ENCODE measurements around the gene LMAN1L.

LMAN1L gene

DNA sequence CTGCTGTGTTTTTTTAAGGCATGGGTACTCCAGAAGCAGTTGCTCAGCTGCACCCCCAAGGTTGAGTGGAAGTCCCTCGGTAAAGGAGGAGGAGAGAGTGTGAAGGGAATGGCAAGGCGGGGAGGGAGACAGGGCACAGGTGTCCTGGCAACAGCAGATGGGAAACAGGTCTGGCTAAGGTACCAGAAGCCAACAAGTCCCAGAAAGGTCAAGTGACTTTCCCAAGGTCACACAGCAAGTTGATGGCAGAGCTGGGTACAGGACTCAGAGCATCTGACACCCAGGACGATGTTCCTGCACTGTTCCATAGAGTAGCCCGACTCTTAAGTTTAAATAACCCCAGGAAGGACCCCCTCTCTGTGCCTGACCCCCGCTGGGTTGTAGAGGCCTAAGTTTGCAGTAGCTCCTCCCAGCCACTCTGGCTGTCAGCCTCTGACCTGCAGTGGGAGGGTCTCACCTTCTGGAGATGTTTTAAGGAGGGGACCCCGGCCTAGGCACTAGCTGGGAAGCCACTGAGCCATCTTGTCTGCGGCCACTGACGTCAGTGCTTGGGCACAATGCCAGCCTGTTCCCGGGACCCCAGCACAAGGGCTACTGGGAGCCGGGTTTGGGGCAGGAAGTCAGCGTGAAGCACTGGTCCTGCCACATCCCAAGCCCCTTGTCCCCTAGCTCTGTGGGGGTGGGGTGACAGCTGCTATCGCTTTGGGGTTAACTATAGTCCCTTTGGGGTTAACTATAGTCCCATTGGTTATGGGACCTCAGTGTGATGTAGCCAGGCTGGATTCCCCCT lies 20.2 kb upstream of the LMAN1L start:
- DNase-seq (ENCODE audit: low read depth, low spot score): no peak
- H3K4me3 ChIP-seq (ENCODE audit: low read depth, low read length): no peak overlapping the region
- CTCF ChIA-PET: interaction anchor here (1.0 to 9.6 kb wide), 10 partner anchors 8 to 171 kb away, joined by 3 to 136 read pairs (median 7); partner anchors contain the start of gene CSK
- TF ChIP-seq, protein P1, sequence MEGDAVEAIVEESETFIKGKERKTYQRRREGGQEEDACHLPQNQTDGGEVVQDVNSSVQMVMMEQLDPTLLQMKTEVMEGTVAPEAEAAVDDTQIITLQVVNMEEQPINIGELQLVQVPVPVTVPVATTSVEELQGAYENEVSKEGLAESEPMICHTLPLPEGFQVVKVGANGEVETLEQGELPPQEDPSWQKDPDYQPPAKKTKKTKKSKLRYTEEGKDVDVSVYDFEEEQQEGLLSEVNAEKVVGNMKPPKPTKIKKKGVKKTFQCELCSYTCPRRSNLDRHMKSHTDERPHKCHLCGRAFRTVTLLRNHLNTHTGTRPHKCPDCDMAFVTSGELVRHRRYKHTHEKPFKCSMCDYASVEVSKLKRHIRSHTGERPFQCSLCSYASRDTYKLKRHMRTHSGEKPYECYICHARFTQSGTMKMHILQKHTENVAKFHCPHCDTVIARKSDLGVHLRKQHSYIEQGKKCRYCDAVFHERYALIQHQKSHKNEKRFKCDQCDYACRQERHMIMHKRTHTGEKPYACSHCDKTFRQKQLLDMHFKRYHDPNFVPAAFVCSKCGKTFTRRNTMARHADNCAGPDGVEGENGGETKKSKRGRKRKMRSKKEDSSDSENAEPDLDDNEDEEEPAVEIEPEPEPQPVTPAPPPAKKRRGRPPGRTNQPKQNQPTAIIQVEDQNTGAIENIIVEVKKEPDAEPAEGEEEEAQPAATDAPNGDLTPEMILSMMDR (IDR thresholded peaks at IDR 0.05; ENCODE audit: insufficient read depth, low read length, missing control alignments): no peak
- POLR2A ChIA-PET: no interaction called here

DNA sequence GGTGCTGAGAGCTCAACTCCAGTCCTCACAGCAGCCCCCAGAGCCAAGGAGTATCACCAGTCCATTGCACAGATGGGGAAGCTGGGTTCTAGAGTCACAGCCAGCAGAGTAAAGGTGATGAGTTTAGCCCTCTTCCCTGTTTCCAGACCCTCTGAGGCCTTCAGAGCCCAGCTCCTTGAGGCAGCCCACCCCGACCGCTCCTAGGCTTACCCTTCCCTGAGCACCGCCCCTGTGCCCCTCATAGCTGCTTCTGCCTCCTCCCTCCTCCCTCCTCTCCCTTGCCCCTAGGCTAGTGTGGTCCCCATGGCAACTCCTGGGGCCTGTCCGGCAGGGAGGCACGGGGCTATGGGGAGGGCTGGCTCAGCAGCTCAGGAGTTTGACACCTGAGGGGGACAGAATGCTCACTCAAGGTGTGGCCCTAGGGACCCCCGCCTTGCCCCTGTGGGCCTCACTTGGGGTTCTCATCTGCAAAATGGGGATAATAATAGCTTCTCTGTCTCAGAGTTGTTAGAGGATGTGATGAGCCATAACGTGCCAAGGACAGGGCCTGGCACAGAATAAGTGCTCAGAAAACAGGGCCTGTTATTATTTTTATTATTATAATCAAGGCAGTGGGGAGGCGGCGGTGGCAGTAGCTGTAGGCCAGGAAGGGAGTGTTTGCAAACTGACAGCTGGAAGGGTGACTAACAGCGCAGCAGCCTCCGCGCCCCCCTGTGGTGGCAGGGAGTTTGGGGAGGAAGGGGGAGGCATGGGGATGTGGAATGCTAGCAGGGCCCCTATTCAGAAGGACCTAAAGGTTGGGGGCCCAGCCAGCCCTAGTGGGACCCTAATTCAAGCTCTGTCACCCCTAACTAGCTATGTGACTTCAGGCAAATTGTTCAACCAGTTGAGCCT lies 19.3 kb upstream of the LMAN1L start:
- TF ChIP-seq, protein P1 (IDR thresholded peaks at IDR 0.05; ENCODE audit: insufficient read depth, low read length, missing control alignments): no peak
- H3K4me3 ChIP-seq (ENCODE audit: low read depth, low read length): no peak overlapping the region
- DNase-seq (ENCODE audit: low read depth, low spot score): no peak
- ChIA-PET POLR2A (no interaction called here), CTCF (interaction anchor here (0.9 to 9.6 kb wide), 12 partner anchors 7 to 159 kb away, joined by 3 to 136 read pairs (median 6); partner anchors contain the start of gene CSK)

DNA sequence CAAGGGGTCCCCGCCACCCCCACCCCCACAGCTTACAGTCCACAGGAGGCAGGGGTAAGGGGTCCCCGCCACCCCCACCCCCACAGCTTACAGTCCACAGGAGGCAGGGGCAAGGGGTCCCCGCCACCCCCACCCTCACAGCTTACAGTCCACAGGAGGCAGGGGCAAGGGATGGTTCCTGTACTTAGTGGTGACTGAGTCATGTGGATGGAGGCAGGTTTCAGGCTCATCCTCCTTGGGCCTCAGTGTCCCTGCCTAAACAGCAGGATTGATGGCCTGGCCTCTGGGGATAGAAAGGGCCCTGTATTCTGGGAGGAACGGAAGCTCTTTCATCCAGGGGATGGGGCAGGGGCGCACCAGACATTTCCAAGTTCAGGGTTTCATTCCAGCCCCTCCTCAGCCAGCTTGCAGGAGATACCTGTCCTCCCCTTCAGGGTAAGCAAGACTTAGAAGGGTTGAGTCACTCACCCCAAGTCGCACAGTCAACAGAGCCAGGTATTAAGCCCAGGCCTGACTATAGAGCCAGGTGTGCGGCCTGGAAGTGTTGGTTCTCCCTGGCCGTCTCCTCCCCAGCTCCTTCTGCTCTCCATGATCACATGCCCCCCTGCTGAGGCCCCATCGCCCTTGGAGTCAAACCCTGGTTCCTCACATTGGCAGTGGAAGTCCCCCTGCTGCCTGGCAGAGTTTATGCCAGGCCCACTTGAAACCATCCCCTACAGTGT lies 18.2 kb upstream of the LMAN1L start:
- no peak for DNase-seq (ENCODE audit: low read depth, low spot score)
- ChIA-PET POLR2A (no interaction called here), CTCF (interaction anchor here (0.6 to 9.6 kb wide), 10 partner anchors 6 to 160 kb away, joined by 3 to 136 read pairs (median 5); partner anchors contain the start of gene CSK)
- no peak overlapping the region for H3K4me3 ChIP-seq (ENCODE audit: low read depth, low read length)
- TF ChIP-seq, protein P1 (IDR thresholded peaks at IDR 0.05; ENCODE audit: insufficient read depth, low read length, missing control alignments): no peak

DNA sequence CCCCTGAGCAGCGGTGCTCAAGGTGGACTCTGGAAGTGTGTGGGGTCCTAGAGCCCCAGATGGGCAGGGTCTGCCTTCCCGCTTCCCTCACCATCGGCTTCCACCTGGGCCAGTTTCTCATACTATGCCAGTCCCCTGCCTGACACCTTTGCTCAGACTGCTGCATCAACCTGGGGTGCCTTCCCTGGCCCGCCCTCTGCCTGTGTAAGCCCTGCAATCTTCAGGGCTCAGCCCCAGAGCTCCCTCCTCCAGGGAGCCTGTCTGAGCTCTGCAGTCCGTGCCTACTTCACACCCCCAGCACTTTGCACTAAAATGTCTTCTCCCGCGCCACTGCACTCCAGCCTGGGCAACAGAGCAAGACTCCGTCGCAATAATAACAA lies 17.7 kb upstream of the LMAN1L start:
- TF ChIP-seq, protein P1 (IDR thresholded peaks at IDR 0.05; ENCODE audit: insufficient read depth, low read length, missing control alignments): no peak
- POLR2A ChIA-PET: no interaction called here

DNA sequence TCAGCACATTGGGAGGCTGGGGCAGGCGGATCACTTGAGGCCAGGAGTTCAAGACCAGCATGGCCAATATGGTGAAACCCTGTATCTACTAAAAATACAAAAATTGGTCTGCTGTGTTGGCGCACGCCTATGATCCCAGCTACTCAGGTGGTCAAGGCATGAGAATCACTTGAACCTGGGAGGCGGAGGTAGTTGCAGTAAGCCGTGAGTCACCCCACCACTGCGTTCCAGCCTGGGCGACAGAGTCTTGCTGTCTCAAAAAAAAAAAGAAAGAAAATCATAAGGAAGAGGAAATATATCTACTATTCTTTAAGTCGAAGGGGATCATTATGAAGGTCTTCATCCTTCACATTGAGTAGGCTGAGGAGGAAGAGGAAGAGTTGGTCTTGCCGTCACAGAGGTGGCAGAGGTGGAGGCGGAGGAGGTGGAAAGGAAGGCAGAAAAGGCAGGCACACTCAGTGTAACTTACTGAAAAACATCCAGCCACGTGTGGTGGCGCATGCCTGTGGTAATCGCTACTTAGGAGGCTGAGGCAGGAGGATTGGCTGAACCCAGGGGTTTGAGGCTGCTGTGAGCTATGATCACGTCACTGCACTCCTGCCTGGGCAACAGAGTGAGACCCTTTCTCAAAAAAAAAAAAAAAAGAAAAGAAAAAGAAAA lies 16.5 kb upstream of the LMAN1L start:
- CTCF ChIA-PET: interaction anchor here (1.0 to 10.9 kb wide), 5 partner anchors 6 to 25 kb away, joined by 3 to 136 read pairs (median 106); partner anchors contain the start of gene CSK
- no peak for DNase-seq (ENCODE audit: low read depth, low spot score)
- TF ChIP-seq, protein P1 (IDR thresholded peaks at IDR 0.05; ENCODE audit: insufficient read depth, low read length, missing control alignments): no peak
- POLR2A ChIA-PET: no interaction called here
- H3K4me3 ChIP-seq (ENCODE audit: low read depth, low read length): no peak overlapping the region

More for the DNA sequence above, 17.7 kb upstream of the LMAN1L start:
- CTCF ChIA-PET: interaction anchor here (1.1 to 9.6 kb wide), 9 partner anchors 6 to 160 kb away, joined by 3 to 136 read pairs (median 6); partner anchors contain the start of gene CSK
- DNase-seq (ENCODE audit: low read depth, low spot score): no peak
- H3K4me3 ChIP-seq (ENCODE audit: low read depth, low read length): no peak overlapping the region
